ENCODE results near the gene RRM2.

The RRM2 gene

GRCh38 chr2:10084223-10084865 lies 38.2 kb upstream of the RRM2 start:
- no peak for DNase-seq (ENCODE audit: insufficient read length, low spot score)
- FAIRE-seq: no peak
- TF ChIP-seq CTCF (IDR thresholded peaks at IDR 0.05; ENCODE audit: insufficient read depth, missing control alignments): no peak

GRCh38 chr2:10085043-10085667 lies 37.4 kb upstream of the RRM2 start:
- TF ChIP-seq CTCF (IDR thresholded peaks at IDR 0.05; ENCODE audit: insufficient read depth, missing control alignments): no peak
- FAIRE-seq (no peak), DNase-seq (ENCODE audit: insufficient read length, low spot score) (no peak)

- DNase-seq (ENCODE audit: insufficient read length, low spot score): no peak
- no peak for FAIRE-seq
- no peak for TF ChIP-seq CTCF (IDR thresholded peaks at IDR 0.05; ENCODE audit: insufficient read depth, missing control alignments)
Measured at GRCh38 chr2:10085668-10086059, 36.9 kb upstream of the RRM2 start.

GRCh38 chr2:10086950-10087349 lies 35.6 kb upstream of the RRM2 start:
- DNase-seq (ENCODE audit: insufficient read length, low spot score): no peak
- TF ChIP-seq CTCF (IDR thresholded peaks at IDR 0.05; ENCODE audit: insufficient read depth, missing control alignments): no peak
- FAIRE-seq: no peak

GRCh38 chr2:10087360-10087759 lies 35.2 kb upstream of the RRM2 start:
- DNase-seq (ENCODE audit: insufficient read length, low spot score): no peak
- TF ChIP-seq CTCF (IDR thresholded peaks at IDR 0.05; ENCODE audit: insufficient read depth, missing control alignments): no peak
- no peak for FAIRE-seq

GRCh38 chr2:10089565-10090190 lies 32.9 kb upstream of the RRM2 start:
- no peak for FAIRE-seq
- no peak for DNase-seq (ENCODE audit: insufficient read length, low spot score)
- no peak for TF ChIP-seq CTCF (IDR thresholded peaks at IDR 0.05; ENCODE audit: insufficient read depth, missing control alignments)
